Right lobe of liver (tissue), 4 donors: ENCODE results near the gene RGS14.

Experiments
- CTCF ChIP-seq, 4 donors: fragments of 200-600 bp in 3 of 4; fragments of 450-650 bp in 1 of 4; IDR thresholded peaks; one replicate each; pipeline versions ENCODE4 v1.5.1 to v1.8.0; 2016 to 2022; ENCODE audit warnings: antibody characterized with exemption in 4 of 4, mild to moderate bottlenecking in 2 of 4
- POLR2A ChIP-seq: fragments of 450-650 bp; IDR thresholded peaks from one replicate; pipeline ENCODE4 v1.6.1; 2017; ENCODE audit warnings: antibody characterized with exemption, mild to moderate bottlenecking
- donor health status: DM: no; HTN: no; CAD: no.
- donor health status: DM: no; HTN: no; CAD: no.
- donor health status: DM: no; HTN: yes; CAD: no.

GRCh38 chr5:177338251-177339106 is 19.2 kb upstream of the RGS14 start:
- TF ChIP-seq CTCF (IDR thresholded peaks at IDR 0.05) (no peak), POLR2A (no peak)
